ENCODE measurements around the gene PC. TPM values are rescaled to one million over a fixed set of nuclear protein-coding genes. Genes with fewer than 3 reads are reported as not detected.

PC gene
- polyA plus RNA-seq, 1 donor (not counting 4 experiments of a cell fraction or from before 2014, with no cell fraction given): 13.3 TPM

- no peak for TF ChIP-seq CTCF (optimal IDR thresholded peaks at IDR 0.05 in 1 of 3, IDR thresholded peaks at IDR 0.05 in 1 of 3, conservative IDR thresholded peaks at IDR 0.05 in 1 of 3; ENCODE audit: extremely low read depth in 1 of 3, insufficient read depth in 2 of 3, low read length in 3 of 3)
- no peak for TF ChIP-seq EZH2 (IDR thresholded peaks at IDR 0.05; ENCODE audit: low read length)
- no peaks in the 10 kb centered on the region for H3K27me3 ChIP-seq (ENCODE audit: control insufficient read depth, extremely low read depth, insufficient read depth, low read length)
- no peak overlapping the region for H2AFZ ChIP-seq (ENCODE audit: control insufficient read depth, low read length)
- H3K9me3 ChIP-seq (ENCODE audit: control insufficient read depth, low read depth, low read length): no peaks in the 10 kb centered on the region
- peaks cover 52% of the 10 kb centered on the region for H3K4me1 ChIP-seq (ENCODE audit: control insufficient read depth, extremely low read depth, insufficient read depth, low read length)
- H3K79me2 ChIP-seq (ENCODE audit: control insufficient read depth, insufficient read depth, low read length): peaks cover 13% of the 10 kb centered on the region
- no peak overlapping the region for H3K4me2 ChIP-seq (ENCODE audit: control insufficient read depth, extremely low read depth, insufficient read depth, low read depth, low read length)
- H3K4me3 ChIP-seq (ENCODE audit: control insufficient read depth in 2 of 3, extremely low read depth in 1 of 3, insufficient read depth in 2 of 3, low read depth in 1 of 3, low read length in 3 of 3): no peak overlapping the region
- dilution Hi-C loops (cut with MboI; ENCODE audit: extremely low pct_ligation_motif_present, low sequenced_read_pairs): no loop called here
- peaks cover 5 to 10% of the 10 kb centered on the region in 2 experiments for H3K36me3 ChIP-seq (ENCODE audit: control insufficient read depth in 2 of 2, extremely low read depth in 1 of 2, insufficient read depth in 2 of 2, low read length in 2 of 2)
- H4K20me1 ChIP-seq (ENCODE audit: control insufficient read depth, extremely low read depth, insufficient read depth, low read length): peaks cover 23% of the 10 kb centered on the region
- DNase-seq (ENCODE audit: low read depth, low spot score) (no peak), FAIRE-seq (no peak)
- no peak overlapping the region for H3K27ac ChIP-seq (ENCODE audit: control insufficient read depth, insufficient read depth, low read length)
- H3K9ac ChIP-seq (ENCODE audit: control insufficient read depth, extremely low read depth, insufficient read depth, low read length): no peak overlapping the region
- H3K9me1 ChIP-seq (ENCODE audit: control insufficient read depth, extremely low read depth, insufficient read depth, low read length): peaks cover 6% of the 10 kb centered on the region
These were observed 76.2 kb downstream of the PC start for GRCh38 chr11:66881927-66882452.

GRCh38 chr11:66881451-66881835, 76.7 kb downstream of the PC start:
- Histone ChIP-seq H3K9me3 (ENCODE audit: control insufficient read depth, low read depth, low read length) (no peaks in the 10 kb centered on the region), H3K4me2 (ENCODE audit: control insufficient read depth, extremely low read depth, insufficient read depth, low read depth, low read length) (peak overlapping the region; percentile 52), H3K4me1 (ENCODE audit: control insufficient read depth, extremely low read depth, insufficient read depth, low read length) (peaks cover 49% of the 10 kb centered on the region), H3K9me1 (ENCODE audit: control insufficient read depth, extremely low read depth, insufficient read depth, low read length) (peaks cover 6% of the 10 kb centered on the region), H3K9ac (ENCODE audit: control insufficient read depth, extremely low read depth, insufficient read depth, low read length) (no peak overlapping the region), H3K4me3 (ENCODE audit: control insufficient read depth in 2 of 3, extremely low read depth in 1 of 3, insufficient read depth in 2 of 3, low read depth in 1 of 3, low read length in 3 of 3) (no peak overlapping the region), H2AFZ (ENCODE audit: control insufficient read depth, low read length) (no peak overlapping the region), H4K20me1 (ENCODE audit: control insufficient read depth, extremely low read depth, insufficient read depth, low read length) (peaks cover 23% of the 10 kb centered on the region), H3K27me3 (ENCODE audit: control insufficient read depth, extremely low read depth, insufficient read depth, low read length) (no peaks in the 10 kb centered on the region), H3K27ac (ENCODE audit: control insufficient read depth, insufficient read depth, low read length) (no peak overlapping the region), H3K79me2 (ENCODE audit: control insufficient read depth, insufficient read depth, low read length) (peaks cover 13% of the 10 kb centered on the region), H3K36me3 (ENCODE audit: control insufficient read depth in 2 of 2, extremely low read depth in 1 of 2, insufficient read depth in 2 of 2, low read length in 2 of 2) (peaks cover 2 to 5% of the 10 kb centered on the region in 2 experiments)
- DNase-seq (ENCODE audit: low read depth, low spot score) (no peak), FAIRE-seq (no peak)
- TF ChIP-seq CTCF (optimal IDR thresholded peaks at IDR 0.05 in 1 of 3, IDR thresholded peaks at IDR 0.05 in 1 of 3, conservative IDR thresholded peaks at IDR 0.05 in 1 of 3; ENCODE audit: extremely low read depth in 1 of 3, insufficient read depth in 2 of 3, low read length in 3 of 3) (peak in 1 of 3 experiments; percentile 44), EZH2 (IDR thresholded peaks at IDR 0.05; ENCODE audit: low read length) (no peak)
- dilution Hi-C loops (cut with MboI; ENCODE audit: extremely low pct_ligation_motif_present, low sequenced_read_pairs): no loop called here
